ENCODE data around the gene FAM161A.
A peak's percentile ranks its signal among the peaks of the same experiment; 100 is the strongest.
"Not testable (repeated sequence)": the region's sequence is repeated elsewhere in the genome, so short reads cannot be mapped to it uniquely, and the experiment has no call there.

FAM161A gene

DNA sequence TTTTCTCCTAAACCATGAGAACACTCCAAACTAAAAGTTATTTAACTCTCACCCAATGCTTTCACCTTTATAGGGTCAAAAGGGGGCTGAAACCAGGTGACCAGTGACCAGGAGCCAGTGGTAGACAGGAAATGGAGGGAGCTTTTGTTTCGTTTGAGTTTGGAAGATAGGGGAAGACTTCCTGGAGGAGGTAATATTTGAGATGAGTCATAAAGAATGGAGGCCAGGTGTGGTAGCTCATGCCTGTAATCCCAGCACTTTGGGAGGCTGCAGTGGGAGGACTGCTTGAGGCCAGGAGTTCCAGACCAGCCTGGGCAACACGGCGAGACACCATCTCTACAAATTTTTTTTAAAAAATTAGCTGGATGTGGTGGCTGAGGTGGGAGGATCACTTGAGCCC, 8.5 kb downstream of the FAM161A start:
- no peak for DNase-seq (ENCODE audit: low spot score)
- FAIRE-seq, result no peak

DNA sequence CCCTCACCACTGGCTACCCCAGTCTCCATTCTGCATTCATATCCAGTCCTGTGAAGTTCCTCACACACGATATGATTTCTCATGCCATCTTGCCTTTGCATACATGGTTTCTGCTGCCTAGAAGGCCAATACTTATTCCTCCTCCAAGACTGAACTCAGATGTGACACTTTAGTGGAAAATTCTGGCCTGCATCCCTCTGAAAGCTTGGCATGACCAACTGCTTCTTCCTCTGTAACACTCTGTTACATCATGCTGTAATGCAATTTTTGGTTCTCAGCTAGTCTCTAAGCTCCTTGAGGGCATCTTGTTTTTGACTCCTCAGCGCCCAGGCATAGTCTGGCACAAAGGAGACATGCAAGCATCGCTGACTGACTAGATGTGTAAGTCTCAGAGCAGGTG, 12.6 kb downstream of the FAM161A start:
- DNase-seq (ENCODE audit: low spot score), result no peak
- FAIRE-seq, result no peak

DNA sequence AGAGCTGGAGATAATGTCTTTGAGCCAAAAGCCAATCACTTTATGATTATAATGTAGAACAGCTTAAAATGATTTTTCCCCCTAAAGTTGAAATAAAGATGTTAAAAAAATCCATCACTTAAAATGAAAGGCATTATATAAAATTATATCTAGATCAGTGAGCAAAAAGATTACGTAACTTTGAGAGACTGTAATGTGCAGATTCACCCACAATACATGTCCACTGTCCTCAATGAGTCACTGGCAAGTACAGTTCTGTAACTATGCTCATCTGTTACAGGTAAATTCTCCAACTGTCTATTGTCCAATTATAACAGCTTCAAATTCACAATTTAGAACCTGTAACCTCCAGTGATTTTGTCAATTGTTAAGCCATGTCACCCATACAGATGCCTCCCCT, 19.0 kb downstream of the FAM161A start:
- DNase-seq (ENCODE audit: low spot score), result no peak
- FAIRE-seq, result no peak

DNA sequence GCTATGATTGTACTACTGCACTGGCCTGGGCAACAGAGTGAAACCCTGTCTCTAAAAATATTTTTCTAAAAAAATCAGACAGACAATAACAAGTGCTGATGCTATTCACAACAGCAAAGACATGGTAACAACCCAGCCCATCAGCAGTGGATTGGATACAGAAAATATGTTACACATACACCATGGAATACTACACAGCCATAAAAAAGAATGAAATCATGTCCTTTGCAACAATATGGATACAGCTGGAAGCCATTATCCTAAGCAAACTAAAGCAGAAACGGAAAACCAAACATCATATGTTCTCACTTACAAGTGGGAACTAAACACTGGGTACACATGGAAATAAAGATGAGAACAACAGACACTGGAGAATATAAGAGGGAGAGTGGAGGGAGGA, 19.9 kb downstream of the FAM161A start:
- no peak for DNase-seq (ENCODE audit: low spot score)
- FAIRE-seq, result no peak

DNA sequence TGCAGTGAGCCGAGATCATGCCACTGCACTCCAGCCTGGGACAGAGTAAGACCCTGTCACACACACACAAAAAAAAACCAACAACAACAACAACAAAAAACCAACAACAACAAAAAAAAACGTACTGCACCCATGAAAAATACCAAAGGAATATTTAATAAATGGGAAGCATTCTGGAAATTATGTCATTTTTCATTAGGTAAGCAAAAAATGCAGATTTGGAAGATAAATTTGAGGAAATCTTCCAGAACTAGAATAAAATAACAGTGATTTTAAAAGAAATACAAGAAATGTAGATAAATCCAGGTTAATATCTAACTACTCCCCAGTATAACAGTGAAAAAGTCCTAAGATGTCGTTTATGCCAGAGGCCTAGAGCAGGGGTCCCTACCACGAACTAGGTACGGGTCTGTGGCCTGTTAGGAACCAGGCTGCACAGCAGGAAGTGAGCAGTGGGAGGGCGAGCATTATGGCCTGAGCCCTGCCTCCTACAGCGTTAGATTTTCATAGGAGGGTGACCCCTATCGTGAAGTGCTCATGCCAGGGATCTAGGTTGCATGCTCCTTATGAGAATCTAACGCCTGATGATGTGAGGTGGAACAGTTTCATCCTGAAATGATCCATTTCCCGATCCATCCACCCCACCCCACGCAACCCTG, 21.5 kb downstream of the FAM161A start:
- DNase-seq (ENCODE audit: low spot score) (no peak), FAIRE-seq (no peak)

DNA sequence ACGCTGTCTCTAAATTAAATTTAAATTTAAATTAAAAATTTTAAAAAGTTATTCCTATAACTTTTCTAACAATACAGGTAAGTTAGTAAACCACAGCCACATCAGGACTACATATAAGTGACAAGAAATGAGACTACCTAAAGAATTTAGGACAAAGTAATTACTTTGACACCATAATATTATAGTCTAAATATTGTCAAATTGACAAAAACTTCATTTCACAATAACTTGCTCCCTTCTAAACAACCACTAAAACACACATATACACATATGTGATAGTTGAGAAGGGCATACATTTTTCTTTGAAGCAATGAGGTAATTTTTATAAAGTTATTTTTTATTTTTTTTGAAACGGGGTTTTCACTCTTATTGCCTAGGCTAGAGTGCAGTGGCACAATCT, 31.6 kb downstream of the FAM161A start:
- DNase-seq (ENCODE audit: low spot score), result no peak
- no peak for FAIRE-seq

DNA sequence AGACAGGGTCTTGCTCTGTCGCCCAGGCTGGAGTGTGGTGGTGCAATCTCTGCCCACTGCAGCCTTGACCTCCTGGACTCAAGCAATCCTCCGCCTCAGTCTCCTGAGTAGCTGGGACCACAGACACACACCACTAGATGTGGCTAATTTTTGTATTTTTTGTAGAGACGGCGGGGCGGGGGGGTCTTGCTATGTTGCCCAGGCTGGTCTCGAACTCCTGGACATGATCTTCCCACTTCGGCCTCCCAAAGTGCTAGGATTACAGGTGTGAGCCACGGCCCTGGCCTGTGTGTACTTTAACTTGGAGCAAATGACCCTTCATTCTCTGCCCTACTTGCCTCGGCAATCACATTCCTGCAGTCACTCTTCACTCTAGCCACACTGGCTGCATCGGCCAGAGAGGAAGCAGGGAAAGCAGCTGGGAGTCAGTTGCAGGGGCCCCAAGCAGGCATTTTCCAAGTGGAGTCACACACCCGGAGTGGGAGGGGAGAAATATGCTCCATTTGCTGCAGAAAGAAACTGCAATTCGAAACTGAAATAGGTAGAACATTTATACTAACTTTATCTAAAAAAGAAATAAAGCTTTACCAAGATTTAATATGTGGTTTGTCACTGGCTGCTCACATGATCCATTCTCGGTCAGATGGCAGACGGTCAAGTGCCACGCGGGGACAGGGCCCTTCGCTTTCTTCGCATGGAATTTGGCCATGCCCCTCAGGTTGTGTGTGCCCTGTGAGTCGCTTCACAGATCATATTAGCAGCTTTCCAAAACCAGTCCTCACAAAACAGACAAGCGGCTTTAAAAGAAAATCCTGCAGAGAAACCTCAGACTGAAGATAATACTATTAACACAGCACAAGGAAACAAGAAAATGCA, 37.1 kb downstream of the FAM161A start:
- DNase-seq (ENCODE audit: low spot score) (no peak), FAIRE-seq (no peak)

DNA sequence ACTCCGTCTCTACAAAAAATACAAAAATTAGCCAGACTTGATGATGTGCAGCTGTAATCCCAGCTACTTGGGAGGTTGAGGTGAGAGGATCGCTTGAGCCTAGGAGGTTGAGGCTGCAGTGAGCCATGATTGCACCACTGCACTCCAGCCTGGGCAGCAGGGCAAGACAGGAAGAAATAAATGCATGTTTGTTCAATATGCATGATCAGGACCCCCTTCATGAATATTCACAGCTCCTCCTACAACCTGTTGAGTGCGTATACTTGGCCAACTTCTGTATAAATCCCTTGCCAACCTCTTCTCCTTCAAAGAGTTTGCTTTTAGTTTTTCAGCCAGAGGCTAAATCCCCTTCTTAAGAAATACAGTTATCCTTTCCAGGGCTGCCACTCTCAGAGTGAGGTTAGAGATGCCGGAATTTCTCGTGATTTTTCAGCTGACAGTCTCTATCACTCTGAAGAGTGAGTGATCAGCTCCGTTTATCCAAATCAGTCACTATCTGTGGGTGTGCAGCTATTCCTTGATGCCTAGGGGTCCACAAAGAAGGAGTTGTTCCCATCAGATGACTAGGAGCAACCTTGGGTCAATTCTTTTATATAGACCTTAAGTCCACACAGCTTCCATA, 39.2 kb downstream of the FAM161A start:
- no peak for DNase-seq (ENCODE audit: low spot score)
- no peak for FAIRE-seq

DNA sequence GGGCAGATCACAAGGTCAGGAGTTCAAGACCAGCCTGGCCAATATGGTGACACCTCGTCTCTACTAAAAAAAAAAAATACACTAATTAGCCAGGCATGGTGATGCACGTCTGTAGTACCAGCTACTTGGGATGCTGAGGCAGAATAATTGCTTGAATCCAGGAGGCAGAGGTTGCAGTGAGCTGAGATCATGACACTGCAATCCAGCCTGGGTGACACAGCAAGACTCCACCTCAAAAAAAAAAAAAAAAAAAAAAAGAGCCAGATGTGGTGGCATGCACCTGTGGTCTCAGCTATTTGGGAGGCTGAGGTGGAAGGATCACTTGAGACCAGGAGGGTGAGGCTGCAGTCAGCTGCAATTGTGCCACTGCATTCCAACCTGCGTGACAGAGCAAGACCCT, 40.5 kb downstream of the FAM161A start:
- not testable (repeated sequence) for FAIRE-seq; DNase-seq (ENCODE audit: low spot score)

DNA sequence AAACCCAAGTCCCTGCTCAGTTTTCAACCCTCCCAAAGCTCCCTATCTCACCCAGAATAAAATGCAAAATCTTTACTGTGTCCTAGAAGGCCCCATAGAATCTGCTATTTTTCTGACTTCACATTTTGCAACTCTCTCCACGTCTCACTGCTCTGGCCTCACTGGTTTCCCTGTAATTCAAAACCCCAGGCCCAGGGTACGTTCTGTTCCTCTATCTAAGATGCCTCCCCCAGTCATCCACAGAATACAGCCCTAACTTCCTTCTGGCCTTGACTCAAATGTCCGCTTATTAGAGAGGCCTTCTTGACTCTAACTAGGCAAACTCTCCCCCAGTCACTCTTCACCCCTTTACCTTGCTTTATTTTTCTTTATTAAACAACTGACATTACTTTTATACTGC, 42.0 kb downstream of the FAM161A start:
- FAIRE-seq (no peak), DNase-seq (ENCODE audit: low spot score) (no peak)

DNA sequence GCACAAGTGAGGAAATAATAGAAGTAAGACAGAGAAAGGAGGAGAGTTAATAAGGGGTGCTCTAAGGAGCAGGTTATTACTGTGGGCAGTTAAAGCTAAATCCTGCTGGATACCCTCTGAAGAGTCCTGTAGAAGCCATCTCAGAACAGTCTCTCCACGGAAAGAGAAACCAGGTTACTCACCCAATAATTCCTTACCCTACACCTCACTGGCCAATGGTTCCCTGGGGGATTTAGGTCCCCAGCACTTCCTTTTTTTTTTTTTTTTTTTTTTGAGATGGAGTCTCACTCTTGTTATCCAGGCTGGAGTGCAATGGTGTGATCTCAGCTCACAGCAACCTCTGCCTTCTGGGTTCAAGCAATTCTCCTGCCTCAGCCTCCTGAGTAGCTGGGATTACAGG, 43.7 kb downstream of the FAM161A start:
- not testable (repeated sequence) for DNase-seq (ENCODE audit: low spot score); FAIRE-seq

DNA sequence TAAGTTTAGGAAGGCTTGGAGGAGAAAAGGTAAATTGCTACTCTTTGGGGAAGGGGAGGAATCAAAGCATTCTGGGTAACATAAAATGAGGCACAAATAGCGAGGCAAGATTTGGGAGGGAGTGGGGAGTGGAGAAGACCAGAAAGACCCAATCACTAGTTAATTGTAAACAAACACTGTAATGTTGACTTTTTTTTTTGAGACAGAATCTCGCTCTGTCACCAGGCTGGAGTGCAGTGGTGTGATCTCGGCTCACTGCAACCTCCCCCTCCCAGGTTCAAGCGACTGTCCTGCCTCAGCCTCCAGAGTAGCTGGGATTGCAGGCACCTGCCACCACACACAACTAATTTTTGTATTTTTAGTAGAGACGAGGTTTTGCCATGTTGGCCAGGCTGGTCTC, 45.2 kb downstream of the FAM161A start:
- not testable (repeated sequence) for FAIRE-seq; DNase-seq (ENCODE audit: low spot score)

DNA sequence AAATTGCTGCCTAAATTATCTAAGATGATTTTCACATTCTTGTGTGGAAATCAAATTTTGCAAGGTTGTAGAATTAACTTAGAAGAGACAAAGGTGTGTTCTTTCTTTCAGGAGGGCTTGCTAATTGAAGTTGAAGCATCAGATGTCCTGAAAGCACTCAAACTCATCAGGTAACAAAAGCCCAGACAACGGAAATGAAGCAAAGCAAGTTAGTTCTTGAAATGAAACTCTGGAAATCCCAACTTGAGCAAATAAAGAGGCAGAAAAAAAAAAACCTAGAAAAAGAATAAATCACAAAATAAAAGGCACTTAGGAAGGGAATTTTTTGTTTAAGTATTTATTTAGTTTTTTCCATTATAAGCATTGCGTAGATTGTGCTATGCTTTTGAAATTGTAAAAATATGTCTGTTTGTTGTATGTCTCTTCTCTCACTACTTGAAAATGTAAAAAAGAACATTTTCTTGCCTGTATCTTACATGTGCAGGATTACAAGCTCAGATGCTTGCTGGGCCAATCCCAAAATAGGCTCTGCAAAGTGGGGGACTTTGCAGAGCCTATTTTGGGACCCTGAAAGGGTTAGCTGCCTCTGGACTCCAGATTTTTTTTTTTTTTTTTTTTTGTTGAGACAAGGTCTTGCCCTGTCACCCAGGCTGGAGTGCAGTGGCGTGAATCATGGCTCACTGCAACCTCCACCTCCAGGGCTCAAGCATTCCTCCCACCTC, 46.7 kb downstream of the FAM161A start:
- DNase-seq (ENCODE audit: low spot score) (no peak), FAIRE-seq (no peak)

DNA sequence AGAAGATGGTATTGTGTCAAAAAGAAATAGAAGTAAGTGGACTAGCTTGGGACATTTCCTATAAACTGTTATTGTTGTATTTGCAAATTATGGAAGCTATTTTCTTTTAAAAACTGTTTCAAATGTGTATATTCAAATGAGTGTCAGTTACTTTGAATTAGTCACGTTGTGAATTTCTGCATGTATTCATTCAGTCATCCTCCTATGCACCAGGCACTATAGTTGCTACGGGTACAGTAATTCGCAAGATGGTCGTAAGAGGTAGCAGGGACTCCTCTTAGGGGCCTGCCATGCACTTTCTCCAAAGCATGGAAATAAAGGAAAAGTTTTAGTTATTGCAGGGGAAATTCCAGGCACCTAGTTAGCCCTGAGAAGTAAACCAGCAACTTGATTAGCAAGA, 51.3 kb downstream of the FAM161A start:
- FAIRE-seq, result no peak
- no peak for DNase-seq (ENCODE audit: low spot score)

DNA sequence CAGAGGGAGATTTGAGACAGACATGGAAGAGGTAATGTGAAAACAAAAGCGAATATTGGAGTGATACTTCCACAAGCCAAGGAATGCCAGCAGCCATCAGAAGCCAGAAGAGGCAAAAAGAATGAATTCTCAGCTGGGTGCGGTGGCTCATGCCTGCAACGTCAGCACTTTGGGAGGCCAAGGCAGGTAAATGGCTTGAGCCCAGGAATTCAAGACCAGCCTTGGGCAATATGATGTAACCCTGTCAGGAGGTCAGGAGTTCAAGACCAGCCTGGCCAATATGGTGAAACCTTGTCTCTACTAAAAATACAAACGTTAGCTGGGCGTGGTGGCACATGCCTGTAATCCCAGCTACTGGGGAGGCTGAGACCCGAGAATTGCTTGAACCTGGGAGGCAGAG, 54.8 kb downstream of the FAM161A start:
- FAIRE-seq (no peak), DNase-seq (ENCODE audit: low spot score) (no peak)

DNA sequence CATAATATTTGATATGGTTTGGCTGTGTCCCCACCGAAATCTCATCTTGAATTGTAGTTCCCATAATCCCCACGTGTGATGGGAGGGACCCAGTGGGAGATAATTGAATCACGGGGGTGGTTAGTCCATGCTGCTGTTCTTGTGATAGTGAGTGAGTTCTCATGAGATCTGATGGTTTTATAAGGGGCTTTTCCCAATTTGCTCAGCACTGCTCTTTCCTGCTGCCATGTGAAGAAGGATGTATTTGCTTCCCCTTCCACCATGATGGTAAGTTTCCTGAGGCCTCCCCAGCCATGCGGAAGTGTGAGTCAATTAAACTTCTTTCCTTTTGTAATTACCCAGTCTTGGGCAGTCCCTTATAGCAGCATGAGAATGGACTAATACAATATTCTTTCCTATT, 56.4 kb downstream of the FAM161A start:
- DNase-seq (ENCODE audit: low spot score); FAIRE-seq: not testable (repeated sequence)

DNA sequence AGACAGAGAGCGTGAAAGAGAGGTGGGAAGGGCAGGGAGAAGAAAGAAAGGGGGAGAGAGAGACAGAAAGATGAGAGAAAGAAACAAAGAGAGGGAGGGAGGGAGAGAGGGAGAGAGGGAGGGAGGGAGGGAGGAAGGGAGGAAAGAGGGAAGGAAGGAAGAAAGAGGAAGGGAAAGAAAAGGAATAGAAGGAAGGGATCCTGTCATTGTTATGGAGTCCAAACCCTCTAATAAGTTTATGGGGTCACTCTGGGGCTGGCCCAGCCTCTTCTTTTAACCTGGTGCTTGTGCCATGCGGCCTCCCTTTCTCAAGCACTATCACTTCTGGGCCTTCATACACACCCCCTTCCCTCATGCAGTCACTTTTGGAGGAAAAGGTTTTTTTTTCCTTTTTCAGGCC, 58.5 kb downstream of the FAM161A start:
- FAIRE-seq (no peak), DNase-seq (ENCODE audit: low spot score) (no peak)

DNA sequence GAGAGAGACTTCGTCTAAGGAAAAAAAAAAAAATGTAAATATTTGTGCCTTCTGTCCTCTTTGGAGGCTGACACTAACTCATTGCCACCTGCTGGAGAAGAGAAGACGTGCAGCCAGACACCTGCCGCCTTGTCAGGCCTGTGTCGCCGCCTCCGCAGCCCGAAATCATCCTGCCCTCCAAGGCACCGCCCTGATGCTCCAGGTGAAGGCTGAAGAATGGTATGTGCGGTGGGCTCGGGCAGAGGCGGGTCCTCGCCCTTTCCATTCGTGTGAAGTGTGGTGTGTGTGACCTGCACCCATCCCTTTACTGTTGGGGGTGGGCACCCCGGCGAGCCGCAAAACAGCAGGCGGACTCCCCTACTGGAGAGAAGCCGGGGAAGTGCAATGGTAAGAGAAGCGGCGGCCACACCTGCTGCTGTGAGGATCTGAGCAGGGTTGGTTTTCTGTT, 60.4 kb downstream of the FAM161A start:
- peak; percentile 85 for DNase-seq (ENCODE audit: low spot score)
- no peak for FAIRE-seq

DNA sequence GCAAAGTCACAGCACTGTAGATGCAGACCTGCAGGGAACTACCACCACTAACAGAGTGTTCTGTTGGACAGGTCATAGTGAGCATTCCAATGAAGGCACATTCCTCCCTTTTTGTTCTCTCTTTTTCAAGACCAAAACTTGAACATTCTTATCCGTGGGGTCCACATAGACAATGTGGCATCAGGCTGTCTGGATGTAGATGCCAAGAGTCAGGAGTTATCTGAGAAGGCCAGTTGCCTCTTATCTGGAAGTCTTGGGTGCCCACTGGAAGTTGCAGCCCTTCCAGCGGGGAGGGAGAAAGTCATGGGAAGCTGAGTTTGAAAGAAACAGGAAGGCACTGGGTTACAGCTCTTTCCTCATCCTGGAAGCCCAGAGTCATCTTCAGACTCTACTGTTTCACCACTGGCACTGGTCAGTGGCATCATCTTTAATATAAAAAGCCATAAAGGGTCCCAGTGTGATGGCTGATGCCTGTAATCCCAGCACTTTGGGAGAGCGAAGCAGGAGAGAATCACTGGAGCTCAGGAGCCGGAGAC, 61.4 kb downstream of the FAM161A start:
- no peak for FAIRE-seq
- no peak for DNase-seq (ENCODE audit: low spot score)

DNA sequence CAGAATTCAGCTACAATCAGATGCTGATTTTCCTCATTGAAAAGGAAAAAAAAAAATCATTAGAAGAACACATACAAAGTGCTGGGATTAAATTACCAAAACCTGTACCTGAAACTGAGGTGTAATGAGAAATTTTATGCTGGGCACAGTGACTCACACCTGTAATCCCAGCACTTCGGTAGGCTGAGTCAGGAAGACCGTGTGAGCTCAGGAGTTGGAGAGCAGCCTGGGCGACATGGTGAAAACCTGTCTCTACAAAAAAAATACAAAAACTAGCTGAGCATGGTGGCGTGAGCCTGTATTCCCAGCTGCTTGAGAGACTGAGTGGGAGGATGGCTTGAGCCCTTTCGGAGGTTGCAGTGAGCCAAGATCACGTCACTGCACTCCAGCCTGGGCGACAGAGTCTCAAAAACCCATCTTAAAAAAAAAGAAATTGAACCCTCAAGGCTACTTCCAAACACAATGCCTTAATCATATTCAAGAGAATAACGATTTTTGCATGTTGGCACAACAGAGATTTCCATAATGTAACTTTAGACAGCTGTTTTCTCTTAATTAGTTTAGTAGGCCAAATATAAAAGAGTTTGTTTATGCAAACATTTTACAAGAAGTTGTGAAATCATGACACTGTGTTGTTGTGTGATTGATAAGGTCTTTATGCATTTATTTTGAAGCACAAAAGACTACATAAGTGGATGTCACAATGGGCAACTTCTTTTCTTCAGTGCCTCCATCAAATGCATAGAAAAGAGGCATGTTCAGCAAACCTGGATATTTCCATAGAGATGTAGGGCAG, 63.9 kb downstream of the FAM161A start:
- DNase-seq (ENCODE audit: low spot score) (no peak), FAIRE-seq (no peak)
